HepG2 (cell line): Measurements from ENCODE around the gene ELP6. TPM values are rescaled to one million over a fixed set of nuclear protein-coding genes. Genes with fewer than 3 reads are reported as not detected.

Experiments
- ATAC-seq: fragments of 200-7000 bp; cut with Tn5 transposase; 3 replicates; pipeline ENCODE4 v1.9.1; 2020; ENCODE audit warnings: mild to moderate bottlenecking, moderate library complexity
- BruUV-seq: library from RNA; stranded (reverse); fragments of 400-500 nt; replicated peaks from 2 replicates; lab custom pipeline; 2021; lab: Mats Ljungman, UMichigan
- CTCF ChIA-PET: fragments of 300-600 bp; formaldehyde crosslinking; extraction: SDS; loops from one replicate; lab custom pipeline; 2021; ENCODE audit warnings: low total read pairs, inconsistent platforms, low intra/inter-chr PET ratio; lab: Yijun Ruan, JAX
- POLR2A ChIA-PET: fragments of 350-600 bp; sonication (Branson Sonifier 250); formaldehyde crosslinking; loops from one replicate; lab custom pipeline; 2020; ENCODE audit warnings: antibody characterized with exemption, inconsistent platforms; lab: Yijun Ruan, JAX
- DNase-seq: peaks from one replicate; pipeline ENCODE4 v3.0.0-alpha.2; 2015; ENCODE audit warnings: low spot score
- FAIRE-seq: peaks from 3 replicates; lab custom pipeline; 2011; peaks lifted over from hg19 to GRCh38; lab: Jason Lieb, UNC
- H2AFZ ChIP-seq: one replicate; pipeline ENCODE4 v1.6.1; 2011; ENCODE audit warnings: low read length, inconsistent platforms
- H3K27ac ChIP-seq: fragments of 300-600 bp; 3 replicates; pipeline ENCODE4 v1.8.0; 2011; ENCODE audit warnings: mixed run types, mild to moderate bottlenecking, mixed read lengths, low read length, inconsistent platforms; ENCODE audit not compliant: insufficient read depth; ENCODE audit errors: extremely low read length
- H3K27me3 ChIP-seq, 2 experiments: fragments of 200-600 bp in 1 of 2; 2 replicates in 1 of 2; 3 replicates in 1 of 2; pipeline versions ENCODE4 v1.6.0 to v1.8.0; 2011; ENCODE audit warnings: low read length in 2 of 2, mild to moderate bottlenecking in 2 of 2, moderate library complexity in 2 of 2, inconsistent platforms in 1 of 2; ENCODE audit not compliant: insufficient read depth in 2 of 2, control insufficient read depth in 1 of 2
- H3K36me3 ChIP-seq, 2 experiments: fragments of 200-600 bp in 1 of 2; replicated peaks in 1 of 2; 2 replicates in 1 of 2; 3 replicates in 1 of 2; pipeline versions ENCODE4 v1.5.1 to v1.8.0; 2011; ENCODE audit warnings: low read length in 2 of 2, inconsistent platforms in 1 of 2; ENCODE audit not compliant: insufficient read depth in 2 of 2, control insufficient read depth in 1 of 2
- H3K4me1 ChIP-seq: 2 replicates; pipeline ENCODE4 v1.5.1; 2012; ENCODE audit warnings: low read length, inconsistent platforms; ENCODE audit not compliant: insufficient read depth
- H3K4me2 ChIP-seq: 2 replicates; pipeline ENCODE4 v1.6.0; 2011; ENCODE audit warnings: low read depth, low read length, inconsistent platforms
- H3K4me3 ChIP-seq, 3 experiments: fragments of 200-600 bp in 1 of 3; sonication (generic), shearing (Covaris generic) in 1 of 3; replicated peaks in 1 of 3; 2 replicates each; pipeline ENCODE4 v1.5.1; 2011 to 2016; ENCODE audit warnings: low read length in 3 of 3, inconsistent platforms in 2 of 3, low read depth in 2 of 3, mild to moderate bottlenecking in 2 of 3, control low read depth in 1 of 3, mixed read lengths in 1 of 3; ENCODE audit not compliant: insufficient read depth in 1 of 3
- H3K79me2 ChIP-seq: one replicate; pipeline ENCODE4 v1.6.1; 2011; ENCODE audit warnings: low read length, inconsistent platforms; ENCODE audit not compliant: insufficient read depth
- H3K9ac ChIP-seq: 2 replicates; pipeline ENCODE4 v1.6.0; 2011; ENCODE audit warnings: mild to moderate bottlenecking, low read depth, low read length, inconsistent platforms; ENCODE audit not compliant: insufficient read depth
- H3K9me3 ChIP-seq: 2 replicates; pipeline ENCODE4 v1.5.1; 2012; ENCODE audit warnings: mild to moderate bottlenecking, low read length
- H4K20me1 ChIP-seq: 2 replicates; pipeline ENCODE4 v1.6.0; 2011; ENCODE audit warnings: inconsistent platforms, mild to moderate bottlenecking, low read length, moderate library complexity; ENCODE audit not compliant: insufficient read depth
- EZH2 ChIP-seq: conservative IDR thresholded peaks from 2 replicates; pipeline ENCODE4 v1.6.1; 2012; ENCODE audit warnings: mild to moderate bottlenecking, low read depth, low read length, moderate library complexity
- KDM1A ChIP-seq: IDR thresholded peaks from 2 replicates; pipeline ENCODE4 v1.6.1; 2016; ENCODE audit warnings: missing compliant biosample characterization
- KDM3A ChIP-seq: IDR thresholded peaks from 2 replicates; pipeline ENCODE4 v1.6.1; 2018; ENCODE audit warnings: low read depth, missing compliant biosample characterization
- MED1 ChIP-seq: sonication (generic); formaldehyde crosslinking; IDR thresholded peaks from 2 replicates; pipeline ENCODE4 v1.4.0; 2020; ENCODE audit warnings: missing genetic modification reagents
- MED13 ChIP-seq: sonication (generic); formaldehyde crosslinking; IDR thresholded peaks from 2 replicates; pipeline ENCODE4 v1.5.0; 2020; ENCODE audit warnings: missing genetic modification reagents
- MEF2D ChIP-seq: sonication (generic); formaldehyde crosslinking; IDR thresholded peaks from 2 replicates; pipeline ENCODE4 v1.5.1; 2020; ENCODE audit warnings: mild to moderate bottlenecking, missing genetic modification reagents
- MZF1 ChIP-seq: sonication (generic); formaldehyde crosslinking; IDR thresholded peaks from 2 replicates; pipeline ENCODE4 v1.8.1; 2023; ENCODE audit warnings: mild to moderate bottlenecking, missing genetic modification reagents, borderline replicate concordance
- POGZ ChIP-seq: sonication (generic); formaldehyde crosslinking; IDR thresholded peaks from 2 replicates; pipeline ENCODE4 v1.4.0; 2020; ENCODE audit warnings: mild to moderate bottlenecking, missing genetic modification reagents
- SKI ChIP-seq: fragments of 450-650 bp; IDR thresholded peaks from one replicate; pipeline ENCODE4 v1.6.1; 2018; ENCODE audit warnings: mild to moderate bottlenecking; ENCODE audit not compliant: partially characterized antibody
- TOE1 ChIP-seq: sonication (generic); formaldehyde crosslinking; IDR thresholded peaks from 2 replicates; pipeline ENCODE4 v1.4.0; 2020; ENCODE audit warnings: mild to moderate bottlenecking, missing genetic modification reagents
- ZBTB1 ChIP-seq: sonication (generic); formaldehyde crosslinking; IDR thresholded peaks from 2 replicates; pipeline ENCODE4 v1.4.0; 2020; ENCODE audit warnings: missing genetic modification reagents, borderline replicate concordance
- ZNF232 ChIP-seq: sonication (generic); formaldehyde crosslinking; IDR thresholded peaks from 2 replicates; pipeline ENCODE4 v1.4.0; 2020; ENCODE audit warnings: missing genetic modification reagents, borderline replicate concordance
- ZNF333 ChIP-seq: sonication (generic); formaldehyde crosslinking; IDR thresholded peaks from 2 replicates; pipeline ENCODE4 v1.4.0; 2020; ENCODE audit warnings: mild to moderate bottlenecking, missing genetic modification reagents, borderline replicate concordance
- ZNF749 ChIP-seq: sonication (generic); formaldehyde crosslinking; IDR thresholded peaks from 2 replicates; pipeline ENCODE4 v1.8.0; 2022; ENCODE audit warnings: mild to moderate bottlenecking, missing genetic modification reagents, moderate library complexity, borderline replicate concordance
- WGBS: methylation state at CpG from one replicate; pipeline ENCODE4 v1.1.6; 2017; ENCODE audit warnings: low lambda C conversion rate; 5-methylcytosine and 5-hydroxymethylcytosine counted together
- in situ Hi-C: cut with HindIII; loops from 2 replicates; pipeline ENCODE4 v1.10.0; 2017; ENCODE audit warnings: low pct_unique_long_range_greater_than_20kb; ENCODE audit not compliant: extremely low pct_ligation_motif_present
- intact Hi-C: fragments of 100-400 bp; cut with micrococcal nuclease; formaldehyde crosslinking; loops from one replicate; pipeline ENCODE4 v1.10.0; 2022; ENCODE audit not compliant: unreplicated experiment
- polyA plus RNA-seq, 8 experiments: library from polyadenylated mRNA; depleted of rRNA in 3 of 8; stranded (reverse) in 7 of 8; unstranded in 1 of 8; fragments of >200 nt; fragmentation: Illumina TruSeq in 4 of 8; extraction: Trizol in 4 of 8; gene quantifications; 2 replicates each; pipeline versions ENCODE4 v1.2.1 to v1.2.3, GENCODE V29; 2011 to 2016; ENCODE audit warnings: low read depth in 4 of 8, missing spikeins in 1 of 8, mixed read lengths in 1 of 8; ENCODE audit not compliant: insufficient read depth in 1 of 8
- total RNA-seq, 5 experiments: library from RNA; depleted of rRNA; stranded (reverse); fragments of >200 nt; fragmentation: Illumina TruSeq; extraction: Trizol; gene quantifications; 2 replicates each; pipeline ENCODE4 v1.2.3, GENCODE V29; 2016; ENCODE audit warnings: low read depth in 1 of 5
- TF ChIP-seq, protein P1 (sequence below): sonication (generic); formaldehyde crosslinking; IDR thresholded peaks from 2 replicates; pipeline ENCODE4 v1.5.1; 2020; ENCODE audit warnings: mild to moderate bottlenecking, moderate library complexity, missing genetic modification reagents
- TF ChIP-seq, protein P2 (sequence below): sonication (generic); formaldehyde crosslinking; IDR thresholded peaks from 2 replicates; pipeline ENCODE4 v1.4.0; 2020; ENCODE audit warnings: mild to moderate bottlenecking, missing genetic modification reagents
- TF ChIP-seq, protein P3 (sequence below): sonication (generic); IDR thresholded peaks from 2 replicates; pipeline ENCODE4 v1.6.1; 2016; ENCODE audit warnings: low read depth, borderline replicate concordance
- TF ChIP-seq, protein P4 (sequence below): IDR thresholded peaks from 2 replicates; pipeline ENCODE4 v1.6.1; 2018; ENCODE audit warnings: missing genetic modification reagents

Gene ELP6
- total and polyA plus RNA-seq, 2 of the 13 experiments (the other 11 are each of a cell fraction or from before 2014, with no cell fraction given): 45.0 to 49.3 TPM

DNA sequence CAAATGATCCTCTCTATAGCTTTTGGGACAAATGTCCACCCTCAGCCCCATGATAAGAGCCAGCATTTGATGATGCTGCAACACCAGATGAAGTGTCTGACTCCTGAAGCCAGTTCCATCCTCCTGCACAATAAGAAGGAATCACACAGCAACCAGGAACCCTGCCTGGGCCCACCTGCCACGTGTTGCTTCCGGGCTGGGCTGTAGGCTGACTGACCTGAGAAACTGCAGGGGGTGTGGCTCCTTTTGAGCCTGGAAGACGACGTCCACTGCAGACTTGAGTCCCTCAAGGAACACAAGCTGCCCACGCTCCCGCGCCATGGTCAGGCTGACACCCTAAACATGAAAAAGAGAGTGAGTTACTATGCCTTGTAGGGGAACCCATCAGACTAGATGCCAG is 9.4 kb downstream of the ELP6 start:
- no TSS peak for BruUV-seq
- FAIRE-seq: no peak
- in situ Hi-C loops: no loop called here

More for the DNA sequence above, 9.4 kb downstream of the ELP6 start:
- Histone ChIP-seq H3K79me2 (no peaks in the 10 kb centered on the region), H3K27ac (no peak overlapping the region), H3K4me3 (no peak overlapping the region)
- ATAC-seq: no peak
- TF ChIP-seq TOE1 (CRISPR knock-in tag): no peak
- no peak for TF ChIP-seq POGZ (CRISPR knock-in tag)
- no peak for TF ChIP-seq MED1 (CRISPR knock-in tag)
- no peak for TF ChIP-seq MEF2D (CRISPR knock-in tag)
- TF ChIP-seq, protein P1, sequence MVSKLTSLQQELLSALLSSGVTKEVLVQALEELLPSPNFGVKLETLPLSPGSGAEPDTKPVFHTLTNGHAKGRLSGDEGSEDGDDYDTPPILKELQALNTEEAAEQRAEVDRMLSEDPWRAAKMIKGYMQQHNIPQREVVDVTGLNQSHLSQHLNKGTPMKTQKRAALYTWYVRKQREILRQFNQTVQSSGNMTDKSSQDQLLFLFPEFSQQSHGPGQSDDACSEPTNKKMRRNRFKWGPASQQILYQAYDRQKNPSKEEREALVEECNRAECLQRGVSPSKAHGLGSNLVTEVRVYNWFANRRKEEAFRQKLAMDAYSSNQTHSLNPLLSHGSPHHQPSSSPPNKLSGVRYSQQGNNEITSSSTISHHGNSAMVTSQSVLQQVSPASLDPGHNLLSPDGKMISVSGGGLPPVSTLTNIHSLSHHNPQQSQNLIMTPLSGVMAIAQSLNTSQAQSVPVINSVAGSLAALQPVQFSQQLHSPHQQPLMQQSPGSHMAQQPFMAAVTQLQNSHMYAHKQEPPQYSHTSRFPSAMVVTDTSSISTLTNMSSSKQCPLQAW (CRISPR knock-in tag): no peak
- TF ChIP-seq MED13 (CRISPR knock-in tag): no peak
- TF ChIP-seq SKI: no peak
- TF ChIP-seq, protein P2, sequence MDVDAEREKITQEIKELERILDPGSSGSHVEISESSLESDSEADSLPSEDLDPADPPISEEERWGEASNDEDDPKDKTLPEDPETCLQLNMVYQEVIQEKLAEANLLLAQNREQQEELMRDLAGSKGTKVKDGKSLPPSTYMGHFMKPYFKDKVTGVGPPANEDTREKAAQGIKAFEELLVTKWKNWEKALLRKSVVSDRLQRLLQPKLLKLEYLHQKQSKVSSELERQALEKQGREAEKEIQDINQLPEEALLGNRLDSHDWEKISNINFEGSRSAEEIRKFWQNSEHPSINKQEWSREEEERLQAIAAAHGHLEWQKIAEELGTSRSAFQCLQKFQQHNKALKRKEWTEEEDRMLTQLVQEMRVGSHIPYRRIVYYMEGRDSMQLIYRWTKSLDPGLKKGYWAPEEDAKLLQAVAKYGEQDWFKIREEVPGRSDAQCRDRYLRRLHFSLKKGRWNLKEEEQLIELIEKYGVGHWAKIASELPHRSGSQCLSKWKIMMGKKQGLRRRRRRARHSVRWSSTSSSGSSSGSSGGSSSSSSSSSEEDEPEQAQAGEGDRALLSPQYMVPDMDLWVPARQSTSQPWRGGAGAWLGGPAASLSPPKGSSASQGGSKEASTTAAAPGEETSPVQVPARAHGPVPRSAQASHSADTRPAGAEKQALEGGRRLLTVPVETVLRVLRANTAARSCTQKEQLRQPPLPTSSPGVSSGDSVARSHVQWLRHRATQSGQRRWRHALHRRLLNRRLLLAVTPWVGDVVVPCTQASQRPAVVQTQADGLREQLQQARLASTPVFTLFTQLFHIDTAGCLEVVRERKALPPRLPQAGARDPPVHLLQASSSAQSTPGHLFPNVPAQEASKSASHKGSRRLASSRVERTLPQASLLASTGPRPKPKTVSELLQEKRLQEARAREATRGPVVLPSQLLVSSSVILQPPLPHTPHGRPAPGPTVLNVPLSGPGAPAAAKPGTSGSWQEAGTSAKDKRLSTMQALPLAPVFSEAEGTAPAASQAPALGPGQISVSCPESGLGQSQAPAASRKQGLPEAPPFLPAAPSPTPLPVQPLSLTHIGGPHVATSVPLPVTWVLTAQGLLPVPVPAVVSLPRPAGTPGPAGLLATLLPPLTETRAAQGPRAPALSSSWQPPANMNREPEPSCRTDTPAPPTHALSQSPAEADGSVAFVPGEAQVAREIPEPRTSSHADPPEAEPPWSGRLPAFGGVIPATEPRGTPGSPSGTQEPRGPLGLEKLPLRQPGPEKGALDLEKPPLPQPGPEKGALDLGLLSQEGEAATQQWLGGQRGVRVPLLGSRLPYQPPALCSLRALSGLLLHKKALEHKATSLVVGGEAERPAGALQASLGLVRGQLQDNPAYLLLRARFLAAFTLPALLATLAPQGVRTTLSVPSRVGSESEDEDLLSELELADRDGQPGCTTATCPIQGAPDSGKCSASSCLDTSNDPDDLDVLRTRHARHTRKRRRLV (CRISPR knock-in tag): no peak
- no peak for TF ChIP-seq ZBTB1 (CRISPR knock-in tag)
- no peak for TF ChIP-seq ZNF749 (CRISPR knock-in tag)
- TF ChIP-seq ZNF232 (CRISPR knock-in tag): no peak
- no peak for TF ChIP-seq MZF1
- no peak for TF ChIP-seq ZNF333
- no peak for TF ChIP-seq EZH2
- TF ChIP-seq, protein P3, sequence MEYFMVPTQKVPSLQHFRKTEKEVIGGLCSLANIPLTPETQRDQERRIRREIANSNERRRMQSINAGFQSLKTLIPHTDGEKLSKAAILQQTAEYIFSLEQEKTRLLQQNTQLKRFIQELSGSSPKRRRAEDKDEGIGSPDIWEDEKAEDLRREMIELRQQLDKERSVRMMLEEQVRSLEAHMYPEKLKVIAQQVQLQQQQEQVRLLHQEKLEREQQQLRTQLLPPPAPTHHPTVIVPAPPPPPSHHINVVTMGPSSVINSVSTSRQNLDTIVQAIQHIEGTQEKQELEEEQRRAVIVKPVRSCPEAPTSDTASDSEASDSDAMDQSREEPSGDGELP: no peak
- TF ChIP-seq, protein P4, sequence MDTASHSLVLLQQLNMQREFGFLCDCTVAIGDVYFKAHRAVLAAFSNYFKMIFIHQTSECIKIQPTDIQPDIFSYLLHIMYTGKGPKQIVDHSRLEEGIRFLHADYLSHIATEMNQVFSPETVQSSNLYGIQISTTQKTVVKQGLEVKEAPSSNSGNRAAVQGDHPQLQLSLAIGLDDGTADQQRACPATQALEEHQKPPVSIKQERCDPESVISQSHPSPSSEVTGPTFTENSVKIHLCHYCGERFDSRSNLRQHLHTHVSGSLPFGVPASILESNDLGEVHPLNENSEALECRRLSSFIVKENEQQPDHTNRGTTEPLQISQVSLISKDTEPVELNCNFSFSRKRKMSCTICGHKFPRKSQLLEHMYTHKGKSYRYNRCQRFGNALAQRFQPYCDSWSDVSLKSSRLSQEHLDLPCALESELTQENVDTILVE (CRISPR knock-in tag): no peak
- TF ChIP-seq KDM3A: no peak
- TF ChIP-seq KDM1A (CRISPR knock-in tag): no peak
- TF ChIP-seq, all 625 proteins: peak for 0
- H3K27me3 ChIP-seq: no peaks in the 10 kb centered on the region; a peak in 1 of 5 replicates
- peaks cover 17 to 32% of the 10 kb centered on the region in 2 experiments; a peak in 4 of 5 replicates for H3K36me3 ChIP-seq
- no peak for DNase-seq
- H3K9me3 ChIP-seq: no peaks in the 10 kb centered on the region
- no peaks in the 10 kb centered on the region for H3K4me1 ChIP-seq
- CTCF ChIA-PET: no interaction called here
- no peaks in the 10 kb centered on the region for H4K20me1 ChIP-seq
- intact Hi-C loops: no loop called here
- H3K4me2 ChIP-seq: no peak overlapping the region
- no peak overlapping the region for H2AFZ ChIP-seq
- 97% methylated on average over 7 of the region's 7 CpGs for WGBS
- no peak overlapping the region for H3K9ac ChIP-seq
- POLR2A ChIA-PET: no interaction called here
